Measurements from ENCODE around the gene FAR2. TPM values are rescaled to one million over a fixed set of nuclear protein-coding genes. Genes with fewer than 3 reads are reported as not detected.

Gene FAR2
- polyA plus RNA-seq, 1 of the 3 experiments (the other 2 are of a cell fraction): 7.4 TPM

GRCh38 chr12:29103539-29103974 is 45.5 kb upstream of the FAR2 start:
- ChIA-PET POLR2A (no interaction called here), CTCF (interaction anchor here (1.0 kb wide), 1 partner anchor 214 kb away, joined by 3 read pairs; no protein-coding TSS in a partner anchor)
- Histone ChIP-seq H3K27ac (ENCODE audit: low read depth in 2 of 2, low read length in 1 of 2) (no peak overlapping the region), H3K4me1 (ENCODE audit: control insufficient read depth in 1 of 2, insufficient read depth in 2 of 2, low read depth in 1 of 2, low read length in 1 of 2) (no peaks in the 10 kb centered on the region; a peak in 2 of 4 replicates), H3K9ac (no peak overlapping the region), H3K27me3 (ENCODE audit: insufficient read depth) (no peaks in the 10 kb centered on the region), H3K79me2 (ENCODE audit: insufficient read depth) (no peaks in the 10 kb centered on the region; the same call in 1 of the 2 replicates), H2AFZ (ENCODE audit: low read depth) (no peak overlapping the region), H3K4me2 (no peak overlapping the region), H3F3A (replicated peaks; ENCODE audit: insufficient read depth) (no peaks in the 10 kb centered on the region), H4K20me1 (ENCODE audit: insufficient read depth) (no peaks in the 10 kb centered on the region), H3K4me3 (ENCODE audit: low read depth in 2 of 2, low read length in 1 of 2) (no peak overlapping the region), H3K9me2 (no peaks in the 10 kb centered on the region), H3K9me3 (no peaks in the 10 kb centered on the region), H3K36me3 (replicated peaks in 1 of 2; ENCODE audit: control insufficient read depth in 1 of 2, insufficient read depth in 2 of 2, low read length in 1 of 2) (no peaks in the 10 kb centered on the region)
- DNase-seq: no peak
- 82% methylated on average over 5 of the region's 5 CpGs for WGBS (ENCODE audit: low lambda C conversion rate)
- TF ChIP-seq POLR2AphosphoS5 (IDR thresholded peaks at IDR 0.05; ENCODE audit: low read depth, low read length) (no peak), GATA2 (CRISPR knock-in tag; IDR thresholded peaks at IDR 0.05) (no peak), GABPA (IDR thresholded peaks at IDR 0.05; ENCODE audit: low read depth) (no peak), EZH2phosphoT487 (IDR thresholded peaks at IDR 0.05; ENCODE audit: borderline replicate concordance, low read depth) (no peak), SMC3 (IDR thresholded peaks at IDR 0.05; ENCODE audit: low read depth, low read length) (no peak), EP300 (IDR thresholded peaks at IDR 0.05; ENCODE audit: borderline replicate concordance in 1 of 2, low read depth in 1 of 2, low read length in 1 of 2) (no peak), JUND (IDR thresholded peaks at IDR 0.05) (no peak), RXRA (IDR thresholded peaks at IDR 0.05; ENCODE audit: borderline replicate concordance, low read depth) (no peak), NFIC (IDR thresholded peaks at IDR 0.05; ENCODE audit: borderline replicate concordance) (no peak), RFX5 (IDR thresholded peaks at IDR 0.05; ENCODE audit: low read length) (no peak), RAD21 (IDR thresholded peaks at IDR 0.05; ENCODE audit: low read length) (no peak), RCOR1 (IDR thresholded peaks at IDR 0.05; ENCODE audit: low read length) (no peak), TEAD4 (IDR thresholded peaks at IDR 0.05; ENCODE audit: borderline replicate concordance, insufficient read depth) (no peak), ZBTB33 (IDR thresholded peaks at IDR 0.05; ENCODE audit: borderline replicate concordance, low read depth) (no peak), FOXM1 (IDR thresholded peaks at IDR 0.05; ENCODE audit: low read depth) (no peak)
- TF ChIP-seq, protein P1, sequence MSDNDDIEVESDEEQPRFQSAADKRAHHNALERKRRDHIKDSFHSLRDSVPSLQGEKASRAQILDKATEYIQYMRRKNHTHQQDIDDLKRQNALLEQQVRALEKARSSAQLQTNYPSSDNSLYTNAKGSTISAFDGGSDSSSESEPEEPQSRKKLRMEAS (IDR thresholded peaks at IDR 0.05; ENCODE audit: low read depth): no peak

DNA sequence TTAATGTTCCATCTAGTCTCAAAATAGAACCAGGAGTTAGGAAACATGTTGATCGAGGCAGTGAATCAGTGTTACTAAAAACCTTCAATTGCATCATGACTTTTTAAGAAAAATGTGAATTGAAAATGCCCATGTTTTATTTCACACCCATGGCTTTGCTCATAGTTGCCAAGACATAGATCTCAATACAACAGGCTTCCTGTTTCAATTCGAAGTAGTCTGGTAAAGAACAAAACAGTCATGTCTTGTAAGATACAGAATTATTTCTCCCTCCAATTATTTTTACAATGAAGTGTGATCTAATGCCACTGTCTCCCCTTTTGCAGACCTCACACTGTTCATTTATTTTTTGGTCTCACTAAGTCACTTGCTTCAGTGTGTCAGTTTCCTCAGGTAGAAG is 44.6 kb upstream of the FAR2 start:
- Histone ChIP-seq H3K4me1 (ENCODE audit: control insufficient read depth in 1 of 2, insufficient read depth in 2 of 2, low read depth in 1 of 2, low read length in 1 of 2) (no peaks in the 10 kb centered on the region; a peak in 2 of 4 replicates), H3K27me3 (ENCODE audit: insufficient read depth) (no peaks in the 10 kb centered on the region), H4K20me1 (ENCODE audit: insufficient read depth) (no peaks in the 10 kb centered on the region), H3K4me3 (ENCODE audit: low read depth in 2 of 2, low read length in 1 of 2) (no peak overlapping the region), H3K9me2 (no peaks in the 10 kb centered on the region), H3K9me3 (no peaks in the 10 kb centered on the region), H3K27ac (ENCODE audit: low read depth in 2 of 2, low read length in 1 of 2) (no peak overlapping the region), H3K79me2 (ENCODE audit: insufficient read depth) (no peaks in the 10 kb centered on the region; the same call in 1 of the 2 replicates), H3K9ac (no peak overlapping the region), H3F3A (replicated peaks; ENCODE audit: insufficient read depth) (no peaks in the 10 kb centered on the region), H3K36me3 (replicated peaks in 1 of 2; ENCODE audit: control insufficient read depth in 1 of 2, insufficient read depth in 2 of 2, low read length in 1 of 2) (no peaks in the 10 kb centered on the region), H3K4me2 (no peak overlapping the region), H2AFZ (ENCODE audit: low read depth) (no peak overlapping the region; the same call in 1 of the 2 replicates)
- DNase-seq: no peak
- WGBS (ENCODE audit: low lambda C conversion rate): 47% methylated on average over 2 of the region's 2 CpGs
- ChIA-PET POLR2A (no interaction called here), CTCF (interaction anchor here (1.0 kb wide), 1 partner anchor 213 kb away, joined by 3 read pairs; no protein-coding TSS in a partner anchor)
- TF ChIP-seq, protein P2, sequence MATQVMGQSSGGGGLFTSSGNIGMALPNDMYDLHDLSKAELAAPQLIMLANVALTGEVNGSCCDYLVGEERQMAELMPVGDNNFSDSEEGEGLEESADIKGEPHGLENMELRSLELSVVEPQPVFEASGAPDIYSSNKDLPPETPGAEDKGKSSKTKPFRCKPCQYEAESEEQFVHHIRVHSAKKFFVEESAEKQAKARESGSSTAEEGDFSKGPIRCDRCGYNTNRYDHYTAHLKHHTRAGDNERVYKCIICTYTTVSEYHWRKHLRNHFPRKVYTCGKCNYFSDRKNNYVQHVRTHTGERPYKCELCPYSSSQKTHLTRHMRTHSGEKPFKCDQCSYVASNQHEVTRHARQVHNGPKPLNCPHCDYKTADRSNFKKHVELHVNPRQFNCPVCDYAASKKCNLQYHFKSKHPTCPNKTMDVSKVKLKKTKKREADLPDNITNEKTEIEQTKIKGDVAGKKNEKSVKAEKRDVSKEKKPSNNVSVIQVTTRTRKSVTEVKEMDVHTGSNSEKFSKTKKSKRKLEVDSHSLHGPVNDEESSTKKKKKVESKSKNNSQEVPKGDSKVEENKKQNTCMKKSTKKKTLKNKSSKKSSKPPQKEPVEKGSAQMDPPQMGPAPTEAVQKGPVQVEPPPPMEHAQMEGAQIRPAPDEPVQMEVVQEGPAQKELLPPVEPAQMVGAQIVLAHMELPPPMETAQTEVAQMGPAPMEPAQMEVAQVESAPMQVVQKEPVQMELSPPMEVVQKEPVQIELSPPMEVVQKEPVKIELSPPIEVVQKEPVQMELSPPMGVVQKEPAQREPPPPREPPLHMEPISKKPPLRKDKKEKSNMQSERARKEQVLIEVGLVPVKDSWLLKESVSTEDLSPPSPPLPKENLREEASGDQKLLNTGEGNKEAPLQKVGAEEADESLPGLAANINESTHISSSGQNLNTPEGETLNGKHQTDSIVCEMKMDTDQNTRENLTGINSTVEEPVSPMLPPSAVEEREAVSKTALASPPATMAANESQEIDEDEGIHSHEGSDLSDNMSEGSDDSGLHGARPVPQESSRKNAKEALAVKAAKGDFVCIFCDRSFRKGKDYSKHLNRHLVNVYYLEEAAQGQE (IDR thresholded peaks at IDR 0.05; ENCODE audit: low read depth, low read length): no peak
- TF ChIP-seq FOXJ3 (CRISPR knock-in tag; IDR thresholded peaks at IDR 0.05): no peak
- TF ChIP-seq, protein P3, sequence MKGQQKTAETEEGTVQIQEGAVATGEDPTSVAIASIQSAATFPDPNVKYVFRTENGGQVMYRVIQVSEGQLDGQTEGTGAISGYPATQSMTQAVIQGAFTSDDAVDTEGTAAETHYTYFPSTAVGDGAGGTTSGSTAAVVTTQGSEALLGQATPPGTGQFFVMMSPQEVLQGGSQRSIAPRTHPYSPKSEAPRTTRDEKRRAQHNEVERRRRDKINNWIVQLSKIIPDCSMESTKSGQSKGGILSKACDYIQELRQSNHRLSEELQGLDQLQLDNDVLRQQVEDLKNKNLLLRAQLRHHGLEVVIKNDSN (IDR thresholded peaks at IDR 0.05; ENCODE audit: borderline replicate concordance, low read depth): no peak
- no peak for TF ChIP-seq JUND (IDR thresholded peaks at IDR 0.05)
- no peak for TF ChIP-seq RXRA (IDR thresholded peaks at IDR 0.05; ENCODE audit: borderline replicate concordance, low read depth)
- TF ChIP-seq TCF12 (IDR thresholded peaks at IDR 0.05): no peak
- no peak for TF ChIP-seq SIN3A (IDR thresholded peaks at IDR 0.05; ENCODE audit: borderline replicate concordance, low read depth, low read length)
- TF ChIP-seq, protein P4, sequence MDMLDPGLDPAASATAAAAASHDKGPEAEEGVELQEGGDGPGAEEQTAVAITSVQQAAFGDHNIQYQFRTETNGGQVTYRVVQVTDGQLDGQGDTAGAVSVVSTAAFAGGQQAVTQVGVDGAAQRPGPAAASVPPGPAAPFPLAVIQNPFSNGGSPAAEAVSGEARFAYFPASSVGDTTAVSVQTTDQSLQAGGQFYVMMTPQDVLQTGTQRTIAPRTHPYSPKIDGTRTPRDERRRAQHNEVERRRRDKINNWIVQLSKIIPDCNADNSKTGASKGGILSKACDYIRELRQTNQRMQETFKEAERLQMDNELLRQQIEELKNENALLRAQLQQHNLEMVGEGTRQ (IDR thresholded peaks at IDR 0.05; ENCODE audit: borderline replicate concordance, low read depth, low read length): no peak
